ENCODE results near the gene PIGL. TPM values are rescaled to one million over a fixed set of nuclear protein-coding genes. Genes with fewer than 3 reads are reported as not detected.
"Not testable (repeated sequence)": the region's sequence is repeated elsewhere in the genome, so short reads cannot be mapped to it uniquely, and the experiment has no call there.

PIGL gene
- total RNA-seq, 3 donors from 2014 or later, result 54.6 to 76.2 (median 68.8) TPM

DNA sequence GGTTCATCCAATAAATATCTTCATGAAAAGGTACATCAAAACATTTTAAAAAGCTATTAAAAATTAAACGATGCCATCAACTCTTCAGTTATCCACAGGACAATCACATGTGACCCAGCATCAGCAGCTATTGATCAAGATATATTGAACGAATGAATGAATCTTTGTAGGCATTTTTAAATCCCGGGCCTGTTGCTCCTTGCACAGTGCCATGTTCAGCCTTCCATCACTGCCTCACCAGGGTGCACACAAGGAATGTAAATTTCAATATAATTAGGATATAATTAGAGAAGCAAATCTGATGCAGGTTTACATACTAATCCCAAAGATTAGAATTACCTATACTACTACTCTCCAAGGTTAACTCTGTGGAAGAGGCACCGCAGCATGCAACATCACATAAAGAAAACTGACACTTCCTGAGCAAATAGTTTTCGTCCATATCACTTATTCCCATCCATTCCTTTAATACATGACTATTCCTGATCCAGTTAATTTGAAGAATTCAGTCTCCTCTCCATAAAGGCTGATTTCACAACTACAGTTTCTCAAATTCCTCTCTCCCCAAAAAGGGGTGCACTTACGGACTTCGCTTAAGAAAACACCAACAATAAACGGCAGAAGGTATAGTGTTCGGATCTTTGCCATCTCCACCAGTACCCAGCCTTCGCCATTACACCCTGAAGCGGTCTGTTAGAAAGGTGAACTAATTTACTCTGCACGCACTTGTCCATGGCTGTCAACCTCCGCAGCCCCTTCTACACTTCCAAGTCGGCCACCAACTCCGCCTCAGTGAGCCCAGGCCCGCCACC is 2.6 kb upstream of the PIGL start:
- TF ChIP-seq, protein P1, sequence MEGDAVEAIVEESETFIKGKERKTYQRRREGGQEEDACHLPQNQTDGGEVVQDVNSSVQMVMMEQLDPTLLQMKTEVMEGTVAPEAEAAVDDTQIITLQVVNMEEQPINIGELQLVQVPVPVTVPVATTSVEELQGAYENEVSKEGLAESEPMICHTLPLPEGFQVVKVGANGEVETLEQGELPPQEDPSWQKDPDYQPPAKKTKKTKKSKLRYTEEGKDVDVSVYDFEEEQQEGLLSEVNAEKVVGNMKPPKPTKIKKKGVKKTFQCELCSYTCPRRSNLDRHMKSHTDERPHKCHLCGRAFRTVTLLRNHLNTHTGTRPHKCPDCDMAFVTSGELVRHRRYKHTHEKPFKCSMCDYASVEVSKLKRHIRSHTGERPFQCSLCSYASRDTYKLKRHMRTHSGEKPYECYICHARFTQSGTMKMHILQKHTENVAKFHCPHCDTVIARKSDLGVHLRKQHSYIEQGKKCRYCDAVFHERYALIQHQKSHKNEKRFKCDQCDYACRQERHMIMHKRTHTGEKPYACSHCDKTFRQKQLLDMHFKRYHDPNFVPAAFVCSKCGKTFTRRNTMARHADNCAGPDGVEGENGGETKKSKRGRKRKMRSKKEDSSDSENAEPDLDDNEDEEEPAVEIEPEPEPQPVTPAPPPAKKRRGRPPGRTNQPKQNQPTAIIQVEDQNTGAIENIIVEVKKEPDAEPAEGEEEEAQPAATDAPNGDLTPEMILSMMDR (IDR thresholded peaks at IDR 0.05), result no peak
- TF ChIP-seq POLR2A (IDR thresholded peaks at IDR 0.05) (no peak), POLR2AphosphoS5 (IDR thresholded peaks at IDR 0.05) (no peak)
- DNase-seq (ENCODE audit: low spot score in 2 of 2), result no peak
- Histone ChIP-seq H3K27me3 (no peaks in the 10 kb centered on the region), H3K4me3 (peak overlapping the region; percentile 91 to 99 (median 98)), H3K9me3 (no peaks in the 10 kb centered on the region), H3K4me1 (peaks cover 0 to 8% of the 10 kb centered on the region in 2 donors), H3K27ac (peak overlapping the region; percentile 96 to 98), H3K36me3 (no peaks in the 10 kb centered on the region)
- intact Hi-C loops (cut with DNase I; ENCODE audit: low total_unique reads), result loop anchor here (10.0 kb wide), 1 partner anchor 1280 kb away; the partner anchor contains the start of gene RASD1

DNA sequence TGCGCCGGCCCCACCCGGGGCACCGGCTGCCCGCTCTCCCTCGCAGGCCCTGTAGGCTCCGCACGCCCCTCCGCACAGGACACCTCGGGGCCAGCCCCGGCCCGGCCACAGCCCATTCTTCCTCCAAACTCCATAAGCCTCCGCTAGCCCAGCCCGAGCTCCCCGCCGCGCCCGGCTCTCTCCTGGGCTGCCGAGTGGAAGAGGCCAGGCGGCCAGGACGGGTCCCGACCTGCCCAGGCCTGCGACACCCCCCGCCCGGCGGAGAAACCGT is 2.1 kb upstream of the PIGL start:
- no peak for DNase-seq (ENCODE audit: low spot score in 2 of 2)
- Histone ChIP-seq H3K27me3 (no peaks in the 10 kb centered on the region), H3K27ac (peak overlapping the region; percentile 96 to 98), H3K4me3 (peak overlapping the region; percentile 91 to 99 (median 98)), H3K4me1 (peaks cover 0 to 8% of the 10 kb centered on the region in 2 donors), H3K36me3 (no peaks in the 10 kb centered on the region), H3K9me3 (no peaks in the 10 kb centered on the region)
- no peak for TF ChIP-seq POLR2A (IDR thresholded peaks at IDR 0.05)
- TF ChIP-seq, protein P1 (IDR thresholded peaks at IDR 0.05), result no peak
- TF ChIP-seq POLR2AphosphoS5 (IDR thresholded peaks at IDR 0.05), result no peak
- intact Hi-C loops (cut with DNase I; ENCODE audit: low total_unique reads), result loop anchor here (10.0 kb wide), 1 partner anchor 1280 kb away; the partner anchor contains the start of gene RASD1

DNA sequence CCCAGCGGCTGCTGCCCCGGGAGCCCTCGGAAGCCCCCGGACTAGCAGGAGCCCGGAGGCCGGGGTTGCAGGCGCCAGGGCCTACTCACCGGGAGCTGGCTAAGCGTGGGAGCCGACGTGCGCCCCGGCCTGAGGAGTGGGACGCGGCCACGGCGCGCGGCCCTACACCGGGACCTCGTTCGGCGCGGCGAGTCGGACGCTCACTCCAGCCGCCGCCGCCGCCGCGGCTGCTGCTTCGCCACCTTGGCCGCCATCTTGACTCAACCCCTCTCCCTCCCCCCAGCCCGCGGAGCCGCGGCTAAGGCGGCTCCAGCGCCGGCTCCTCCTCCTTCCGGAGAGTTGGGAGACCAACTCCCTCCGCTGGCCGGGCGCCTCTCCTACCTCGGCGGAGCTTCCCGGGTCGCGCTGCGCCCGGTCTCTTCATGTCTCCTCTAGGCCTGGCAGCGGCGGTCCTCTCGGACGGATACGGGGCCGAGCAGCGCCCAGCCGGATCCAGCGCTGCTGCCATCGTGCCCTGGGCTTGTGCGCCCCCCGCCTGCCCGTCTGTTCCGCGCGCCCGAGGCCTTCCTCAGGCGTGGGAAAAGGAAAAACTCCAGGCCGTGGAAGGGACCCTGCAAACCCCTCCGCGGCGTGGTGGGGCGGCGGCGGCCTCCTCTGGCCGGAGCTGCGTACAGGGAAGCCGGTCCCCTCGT is 1.6 kb upstream of the PIGL start, which contains the start of gene NCOR1:
NCOR1 (minus strand) TSS at position 262 of the 692 bp plus-strand sequence. CDS start 20,965 bp downstream, outside the sequence.
- Histone ChIP-seq H3K4me3 (peak within 1 kb of the TSS; percentile 91 to 99 (median 98)), H3K27ac (peak within 1 kb of the TSS; percentile 96 to 98), H3K4me1 (peaks cover 0 to 8% of the 10 kb centered on the region in 2 donors), H3K27me3 (no peaks in the 10 kb centered on the region), H3K36me3 (no peaks in the 10 kb centered on the region), H3K9me3 (no peaks in the 10 kb centered on the region)
- peak; percentile 83 for TF ChIP-seq POLR2A (IDR thresholded peaks at IDR 0.05)
- TF ChIP-seq, protein P1 (IDR thresholded peaks at IDR 0.05), result peak in 1 of 3 donors; percentile 32
- TF ChIP-seq POLR2AphosphoS5 (IDR thresholded peaks at IDR 0.05), result peak; percentile 63 to 90 (median 86)
- intact Hi-C loops (cut with DNase I; ENCODE audit: low total_unique reads), result loop anchor here (10.0 kb wide), 1 partner anchor 1279 kb away; the partner anchor contains the start of gene RASD1
- peak; percentile 84 to 90 for DNase-seq (ENCODE audit: low spot score in 2 of 2)

DNA sequence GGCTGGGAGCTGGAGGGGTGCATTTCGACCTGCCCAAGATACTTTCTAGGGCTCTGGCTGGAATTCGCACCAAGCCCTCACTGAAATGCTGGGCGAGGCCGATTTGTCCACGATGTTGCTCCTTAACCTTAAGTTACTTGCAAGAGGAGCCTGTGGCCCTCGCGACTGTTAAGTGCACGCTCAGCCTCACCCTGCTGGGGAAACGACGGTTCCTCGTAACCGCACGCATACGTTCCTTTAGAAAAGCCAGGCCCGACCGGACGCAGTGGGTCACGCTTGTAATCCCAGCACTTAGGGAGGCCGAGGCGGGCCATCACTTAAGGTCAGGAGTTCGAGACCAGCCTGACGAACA is 1.1 kb upstream of the PIGL start:
- peak overlapping the region; percentile 96 to 98 for H3K27ac ChIP-seq
- peaks cover 0 to 8% of the 10 kb centered on the region in 2 donors for H3K4me1 ChIP-seq
- no peak for DNase-seq (ENCODE audit: low spot score in 2 of 2)

DNA sequence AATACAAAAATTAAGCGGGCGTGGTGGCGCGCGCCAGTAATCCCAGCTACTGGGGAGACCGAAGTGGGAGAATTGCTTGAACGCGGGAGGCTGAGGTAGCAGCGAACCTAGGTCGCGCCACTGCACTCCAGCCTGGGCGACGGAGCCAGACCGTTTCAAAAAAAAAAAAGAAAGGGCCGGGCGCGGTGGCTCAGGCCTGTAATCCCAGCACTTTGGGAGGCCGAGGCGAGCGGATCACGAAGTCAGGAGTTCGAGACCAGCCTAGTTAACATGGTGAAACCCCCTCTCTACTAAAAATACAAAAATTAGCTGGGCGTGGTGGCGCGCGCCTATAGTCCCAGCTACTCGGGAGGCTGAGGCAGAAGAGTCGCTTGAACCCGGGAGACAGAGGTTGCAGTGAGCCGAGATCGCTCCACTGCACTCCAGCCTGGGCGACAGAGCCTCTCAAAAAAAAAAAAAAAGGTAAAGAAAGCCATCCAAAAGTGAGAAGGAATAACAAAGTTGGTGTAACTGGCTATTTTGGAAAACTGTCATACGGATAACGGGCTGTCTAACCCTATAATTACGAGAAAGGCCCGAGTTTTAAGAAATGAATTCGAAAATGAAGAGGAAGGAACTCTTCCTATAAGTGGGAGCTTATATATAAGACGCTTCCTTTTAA is 539 bp upstream of the PIGL start:
- Histone ChIP-seq H3K4me3 (peak overlapping the region; percentile 91 to 99 (median 98)), H3K27ac (peak overlapping the region; percentile 96 to 98)
- DNase-seq (ENCODE audit: low spot score in 2 of 2); H3K36me3 ChIP-seq; H3K9me3 ChIP-seq; H3K27me3 ChIP-seq; H3K4me1 ChIP-seq: not testable (repeated sequence)
- intact Hi-C loops (cut with DNase I; ENCODE audit: low total_unique reads), result loop anchor here (10.0 kb wide), 1 partner anchor 1278 kb away; the partner anchor contains the start of gene RASD1

More for the DNA sequence above, 1.1 kb upstream of the PIGL start:
- Histone ChIP-seq H3K4me3 (peak overlapping the region; percentile 91 to 99 (median 98)), H3K9me3 (no peaks in the 10 kb centered on the region), H3K27me3 (no peaks in the 10 kb centered on the region), H3K36me3 (no peaks in the 10 kb centered on the region)
- intact Hi-C loops (cut with DNase I; ENCODE audit: low total_unique reads), result loop anchor here (10.0 kb wide), 1 partner anchor 1279 kb away; the partner anchor contains the start of gene RASD1
- TF ChIP-seq POLR2AphosphoS5 (IDR thresholded peaks at IDR 0.05), result no peak
- no peak for TF ChIP-seq POLR2A (IDR thresholded peaks at IDR 0.05)
- TF ChIP-seq, protein P1 (IDR thresholded peaks at IDR 0.05), result no peak

Data from breast epithelium (tissue), 4 donors.